Vagina (tissue), 2 donors: ENCODE results near the gene B3GALT4. TPM values are rescaled to one million over a fixed set of nuclear protein-coding genes. Genes with fewer than 3 reads are reported as not detected.

Experiments used
- DNase-seq, 2 donors: peaks; one replicate each; pipeline ENCODE4 v3.0.0-alpha.2; 2017; ENCODE audit errors: extremely low spot score in 2 of 2
- H3K27ac ChIP-seq: fragments of 200-600 bp; sonication (generic); one replicate; pipeline ENCODE4 v1.5.1; 2019
- H3K27me3 ChIP-seq: fragments of 200-600 bp; sonication (generic); one replicate; pipeline ENCODE4 v1.5.1; 2019
- H3K36me3 ChIP-seq, 2 donors: fragments of 200-600 bp; sonication (generic); one replicate each; pipeline ENCODE4 v1.5.1; 2017 to 2019
- H3K4me1 ChIP-seq: fragments of 200-600 bp; sonication (generic); one replicate; pipeline ENCODE4 v1.5.1; 2019
- H3K4me3 ChIP-seq, 2 donors: fragments of 200-600 bp; sonication (generic); 1 replicate in 1 of 2; 2 replicates in 1 of 2; pipeline ENCODE4 v1.5.1; 2016 to 2019
- H3K9me3 ChIP-seq: fragments of 200-600 bp; sonication (generic); one replicate; pipeline ENCODE4 v1.5.1; 2019
- POLR2A ChIP-seq, 2 donors: fragments of 450-650 bp; IDR thresholded peaks; one replicate each; pipeline ENCODE4 v1.6.1; 2017; ENCODE audit warnings: antibody characterized with exemption in 2 of 2, mild to moderate bottlenecking in 2 of 2, moderate library complexity in 2 of 2
- POLR2AphosphoS5 ChIP-seq, 2 donors: sonication (generic); formaldehyde crosslinking; IDR thresholded peaks; one replicate each; pipeline ENCODE4 v1.9.0; 2017; ENCODE audit warnings: antibody characterized with exemption in 2 of 2, mild to moderate bottlenecking in 2 of 2, low read depth in 1 of 2; ENCODE audit not compliant: insufficient read depth in 1 of 2
- intact Hi-C: fragments of 100-400 bp; cut with DNase I; formaldehyde crosslinking; loops from one replicate; pipeline ENCODE4 v1.15.1; 2023
- microRNA-seq: library from miRNA; unstranded; fragments of <30 nt; microRNA quantifications from one replicate; pipeline ENCODE4, GENCODE V29; 2017; ENCODE audit warnings: borderline number of aligned reads, borderline replicate concordance
- total RNA-seq: library from RNA; depleted of rRNA; stranded (reverse); fragments of >200 nt; gene quantifications from one replicate; pipeline ENCODE4 v1.2.3, GENCODE V29; 2016
- TF ChIP-seq, protein P1 (sequence below), 3 experiments: fragments of 450-650 bp in 2 of 3; fragments of 200-600 bp in 1 of 3; sonication (generic) in 1 of 3; IDR thresholded peaks; one replicate each; pipeline ENCODE4 v1.5.1; 2017 to 2019; ENCODE audit warnings: antibody characterized with exemption in 3 of 3, mild to moderate bottlenecking in 2 of 3, moderate library complexity in 2 of 3

The B3GALT4 gene
- total RNA-seq, 1 donor from 2014 or later: 14.0 TPM

DNA sequence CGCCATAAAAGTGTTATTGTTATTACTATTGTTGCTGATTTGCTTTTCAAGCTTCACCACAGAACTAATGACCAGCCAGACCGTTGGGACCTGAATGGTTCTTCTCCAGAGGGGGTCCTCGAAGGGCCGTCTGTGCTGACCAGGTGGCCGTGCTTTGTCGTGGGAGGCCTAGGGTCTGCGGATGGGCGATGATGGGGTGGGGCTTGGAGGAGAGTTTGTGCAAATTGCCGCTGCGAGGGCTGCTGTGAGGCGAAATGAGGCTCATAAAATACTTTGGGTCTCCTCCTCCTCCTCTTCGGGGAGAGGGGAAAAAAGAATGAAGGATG lies 46.7 kb downstream of the B3GALT4 start:
- DNase-seq: no peak
- intact Hi-C loops: no loop called here
- peak overlapping the region; percentile 72 to 92 for H3K4me3 ChIP-seq

GRCh38 chr6:33324125-33324524 lies 47.2 kb downstream of the B3GALT4 start:
- Histone ChIP-seq H3K27ac (peak overlapping the region; percentile 90), H3K4me1 (peaks cover 40% of the 10 kb centered on the region), H3K36me3 (peaks cover 0 to 20% of the 10 kb centered on the region in 2 donors), H3K27me3 (no peaks in the 10 kb centered on the region), H3K9me3 (no peaks in the 10 kb centered on the region), H3K4me3 (peak overlapping the region in 1 of 2 donors; percentile 92)
- TF ChIP-seq, protein P1, sequence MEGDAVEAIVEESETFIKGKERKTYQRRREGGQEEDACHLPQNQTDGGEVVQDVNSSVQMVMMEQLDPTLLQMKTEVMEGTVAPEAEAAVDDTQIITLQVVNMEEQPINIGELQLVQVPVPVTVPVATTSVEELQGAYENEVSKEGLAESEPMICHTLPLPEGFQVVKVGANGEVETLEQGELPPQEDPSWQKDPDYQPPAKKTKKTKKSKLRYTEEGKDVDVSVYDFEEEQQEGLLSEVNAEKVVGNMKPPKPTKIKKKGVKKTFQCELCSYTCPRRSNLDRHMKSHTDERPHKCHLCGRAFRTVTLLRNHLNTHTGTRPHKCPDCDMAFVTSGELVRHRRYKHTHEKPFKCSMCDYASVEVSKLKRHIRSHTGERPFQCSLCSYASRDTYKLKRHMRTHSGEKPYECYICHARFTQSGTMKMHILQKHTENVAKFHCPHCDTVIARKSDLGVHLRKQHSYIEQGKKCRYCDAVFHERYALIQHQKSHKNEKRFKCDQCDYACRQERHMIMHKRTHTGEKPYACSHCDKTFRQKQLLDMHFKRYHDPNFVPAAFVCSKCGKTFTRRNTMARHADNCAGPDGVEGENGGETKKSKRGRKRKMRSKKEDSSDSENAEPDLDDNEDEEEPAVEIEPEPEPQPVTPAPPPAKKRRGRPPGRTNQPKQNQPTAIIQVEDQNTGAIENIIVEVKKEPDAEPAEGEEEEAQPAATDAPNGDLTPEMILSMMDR (IDR thresholded peaks at IDR 0.05): no peak
- TF ChIP-seq POLR2A (IDR thresholded peaks at IDR 0.05) (no peak), POLR2AphosphoS5 (IDR thresholded peaks at IDR 0.05; ENCODE audit: insufficient read depth in 1 of 2, low read depth in 1 of 2) (no peak)
- intact Hi-C loops: no loop called here
- no peak for DNase-seq

More for the DNA sequence above, 46.7 kb downstream of the B3GALT4 start:
- Histone ChIP-seq H3K4me1 (peaks cover 44% of the 10 kb centered on the region), H3K9me3 (no peaks in the 10 kb centered on the region), H3K27me3 (no peaks in the 10 kb centered on the region), H3K36me3 (peaks cover 0 to 25% of the 10 kb centered on the region in 2 donors), H3K27ac (peak overlapping the region; percentile 90)
- TF ChIP-seq, protein P1 (IDR thresholded peaks at IDR 0.05): no peak
- no peak for TF ChIP-seq POLR2A (IDR thresholded peaks at IDR 0.05)
- no peak for TF ChIP-seq POLR2AphosphoS5 (IDR thresholded peaks at IDR 0.05; ENCODE audit: insufficient read depth in 1 of 2, low read depth in 1 of 2)

Small RNA genes lying within 50 kb of the gene (microRNA-seq; reads per million reads assigned to microRNA genes)
- gene MIR6834: not detected
- not detected for gene MIR6873

Other genes starting within 250 kb of the B3GALT4 start
- gene HLA-DPA1, start 203.5 kb upstream of the B3GALT4 start, total RNA-seq: 82.3 TPM
- gene HLA-DPB1, start 201.1 kb upstream of the B3GALT4 start, total RNA-seq: 94.8 TPM
- 0.25 TPM for gene COL11A2, start 84.7 kb upstream of the B3GALT4 start, total RNA-seq
- gene RXRB, start 76.5 kb upstream of the B3GALT4 start, total RNA-seq: 28.0 TPM
- 36.3 TPM for gene SLC39A7, start 76.3 kb upstream of the B3GALT4 start, total RNA-seq
- 17.7 TPM for gene HSD17B8, start 72.5 kb upstream of the B3GALT4 start, total RNA-seq
- gene RING1, start 68.6 kb upstream of the B3GALT4 start, total RNA-seq: 32.7 TPM
- gene VPS52, start 5.2 kb upstream of the B3GALT4 start, total RNA-seq: 42.2 TPM
- gene RPS18, start 5.0 kb upstream of the B3GALT4 start, total RNA-seq: 3,296 TPM
- 36.3 TPM for gene WDR46, start 12.1 kb downstream of the B3GALT4 start, total RNA-seq
- gene PFDN6, start 12.5 kb downstream of the B3GALT4 start, total RNA-seq: 9.1 TPM
- gene RGL2, start 21.8 kb downstream of the B3GALT4 start, total RNA-seq: 41.5 TPM
- gene TAPBP, start 37.0 kb downstream of the B3GALT4 start, total RNA-seq: 59.9 TPM
- gene ZBTB22, start 40.6 kb downstream of the B3GALT4 start, total RNA-seq: 18.4 TPM
- 32.2 TPM for gene DAXX, start 45.8 kb downstream of the B3GALT4 start, total RNA-seq
- 27.5 TPM for gene KIFC1, start 114.7 kb downstream of the B3GALT4 start, total RNA-seq
- gene PHF1, start 133.9 kb downstream of the B3GALT4 start, total RNA-seq: 73.2 TPM
- 73.2 TPM for gene CUTA, start 141.0 kb downstream of the B3GALT4 start, total RNA-seq
- 16.0 TPM for gene SYNGAP1, start 142.9 kb downstream of the B3GALT4 start, total RNA-seq
- 1.5 TPM for gene ZBTB9, start 177.5 kb downstream of the B3GALT4 start, total RNA-seq